Measurements from ENCODE around the gene GPD1.
"Not testable (repeated sequence)": the region's sequence is repeated elsewhere in the genome, so short reads cannot be mapped to it uniquely, and the experiment has no call there.

Gene GPD1

GRCh38 chr12:50119387-50119786, 15.6 kb downstream of the GPD1 start:
- Histone ChIP-seq H3K27ac (ENCODE audit: low read length) (no peak overlapping the region), H3K4me1 (ENCODE audit: insufficient read depth, low read length) (no peaks in the 10 kb centered on the region), H3K27me3 (ENCODE audit: insufficient read depth, low read length) (no peaks in the 10 kb centered on the region), H3K36me3 (ENCODE audit: insufficient read depth, low read depth, low read length) (peaks cover 10% of the 10 kb centered on the region; the same call in 1 of the 2 replicates), H3K4me3 (ENCODE audit: low read length) (no peak overlapping the region), H3K9ac (ENCODE audit: low read depth, low read length) (no peak overlapping the region), H3K9me3 (ENCODE audit: insufficient read depth, low read depth, low read length) (no peaks in the 10 kb centered on the region)

- peaks cover 10% of the 10 kb centered on the region; the same call in 1 of the 2 replicates for H3K36me3 ChIP-seq (ENCODE audit: insufficient read depth, low read depth, low read length)
- no peak overlapping the region for H3K27ac ChIP-seq (ENCODE audit: low read length)
- H3K4me1 ChIP-seq (ENCODE audit: insufficient read depth, low read length), result no peaks in the 10 kb centered on the region
- H3K4me3 ChIP-seq (ENCODE audit: low read length), result no peak overlapping the region
- H3K27me3 ChIP-seq (ENCODE audit: insufficient read depth, low read length), result no peaks in the 10 kb centered on the region
- H3K9me3 ChIP-seq (ENCODE audit: insufficient read depth, low read depth, low read length), result no peaks in the 10 kb centered on the region
- H3K9ac ChIP-seq (ENCODE audit: low read depth, low read length), result no peak overlapping the region
These were observed 16.7 kb downstream of the GPD1 start for GRCh38 chr12:50120521-50120920.

GRCh38 chr12:50120953-50121352, 17.1 kb downstream of the GPD1 start:
- H3K4me1 ChIP-seq (ENCODE audit: insufficient read depth, low read length), result no peaks in the 10 kb centered on the region
- no peak overlapping the region for H3K27ac ChIP-seq (ENCODE audit: low read length)
- no peak overlapping the region for H3K9ac ChIP-seq (ENCODE audit: low read depth, low read length)
- H3K27me3 ChIP-seq (ENCODE audit: insufficient read depth, low read length), result no peaks in the 10 kb centered on the region
- no peak overlapping the region for H3K4me3 ChIP-seq (ENCODE audit: low read length)
- peaks cover 10% of the 10 kb centered on the region; the same call in 1 of the 2 replicates for H3K36me3 ChIP-seq (ENCODE audit: insufficient read depth, low read depth, low read length)
- no peaks in the 10 kb centered on the region for H3K9me3 ChIP-seq (ENCODE audit: insufficient read depth, low read depth, low read length)

- Histone ChIP-seq H3K9me3 (ENCODE audit: insufficient read depth, low read depth, low read length) (no peaks in the 10 kb centered on the region), H3K4me1 (ENCODE audit: insufficient read depth, low read length) (no peaks in the 10 kb centered on the region), H3K27ac (ENCODE audit: low read length) (no peak overlapping the region), H3K4me3 (ENCODE audit: low read length) (no peak overlapping the region), H3K27me3 (ENCODE audit: insufficient read depth, low read length) (no peaks in the 10 kb centered on the region), H3K9ac (ENCODE audit: low read depth, low read length) (no peak overlapping the region), H3K36me3 (ENCODE audit: insufficient read depth, low read depth, low read length) (peaks cover 10% of the 10 kb centered on the region; the same call in 1 of the 2 replicates)
These were observed 17.8 kb downstream of the GPD1 start for GRCh38 chr12:50121641-50122040.

GRCh38 chr12:50123203-50123602, 19.4 kb downstream of the GPD1 start:
- Histone ChIP-seq H3K4me1 (ENCODE audit: insufficient read depth, low read length) (no peaks in the 10 kb centered on the region), H3K27ac (ENCODE audit: low read length) (no peak overlapping the region), H3K9ac (ENCODE audit: low read depth, low read length) (no peak overlapping the region), H3K4me3 (ENCODE audit: low read length) (no peak overlapping the region), H3K36me3 (ENCODE audit: insufficient read depth, low read depth, low read length) (peaks cover 10% of the 10 kb centered on the region; the same call in 1 of the 2 replicates), H3K9me3 (ENCODE audit: insufficient read depth, low read depth, low read length) (no peaks in the 10 kb centered on the region), H3K27me3 (ENCODE audit: insufficient read depth, low read length) (no peaks in the 10 kb centered on the region)

DNA sequence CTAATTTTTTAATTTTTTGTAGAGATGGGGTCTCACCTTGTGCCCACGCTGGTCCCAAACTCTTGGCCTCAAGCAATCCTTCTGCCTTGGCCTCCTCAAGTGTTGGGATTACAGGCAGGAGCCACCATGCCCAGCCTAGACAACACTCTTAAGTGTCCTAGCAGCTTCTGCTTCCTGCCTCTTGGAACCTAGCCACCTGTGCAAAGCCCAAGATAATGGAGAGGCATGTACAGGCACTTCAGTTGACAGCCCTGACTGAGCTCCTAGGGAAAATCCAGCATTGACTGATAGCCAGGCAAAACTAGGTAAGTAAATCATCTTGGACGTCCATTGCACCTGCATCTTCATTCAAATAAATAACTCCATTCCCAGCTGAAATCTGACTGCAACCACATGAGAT, 23.7 kb downstream of the GPD1 start:
- no peak overlapping the region for H3K27ac ChIP-seq (ENCODE audit: low read length)
- peaks cover 33% of the 10 kb centered on the region for H3K36me3 ChIP-seq (ENCODE audit: insufficient read depth, low read depth, low read length)
- no peaks in the 10 kb centered on the region for H3K4me1 ChIP-seq (ENCODE audit: insufficient read depth, low read length)
- no peaks in the 10 kb centered on the region for H3K9me3 ChIP-seq (ENCODE audit: insufficient read depth, low read depth, low read length)
- no peak overlapping the region for H3K4me3 ChIP-seq (ENCODE audit: low read length)
- no peaks in the 10 kb centered on the region for H3K27me3 ChIP-seq (ENCODE audit: insufficient read depth, low read length)
- H3K9ac ChIP-seq (ENCODE audit: low read depth, low read length), result no peak overlapping the region

DNA sequence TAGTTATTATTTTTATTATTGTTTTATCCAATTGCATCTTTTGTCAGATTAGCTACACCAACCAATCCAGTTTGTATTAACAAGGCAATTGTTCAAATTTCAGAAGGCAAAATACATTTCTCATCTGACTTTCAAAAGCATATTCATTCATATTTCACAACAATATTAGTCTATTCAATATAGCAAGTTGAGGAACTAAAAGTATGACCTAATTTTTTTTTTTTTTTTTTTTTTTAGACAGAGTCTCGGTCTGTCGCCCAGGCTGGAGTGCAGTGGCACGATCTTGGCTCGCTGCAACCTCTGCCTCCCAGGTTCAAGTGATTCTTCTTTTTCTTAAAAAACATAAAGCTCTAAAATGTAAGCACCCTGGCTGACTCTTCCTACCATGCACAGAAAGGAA, 25.5 kb downstream of the GPD1 start:
- no peak overlapping the region for H3K4me3 ChIP-seq (ENCODE audit: low read length)
- no peaks in the 10 kb centered on the region for H3K27me3 ChIP-seq (ENCODE audit: insufficient read depth, low read length)
- H3K4me1 ChIP-seq (ENCODE audit: insufficient read depth, low read length), result no peaks in the 10 kb centered on the region
- H3K27ac ChIP-seq (ENCODE audit: low read length), result no peak overlapping the region
- H3K36me3 ChIP-seq (ENCODE audit: insufficient read depth, low read depth, low read length), result peaks cover 51% of the 10 kb centered on the region
- H3K9ac ChIP-seq (ENCODE audit: low read depth, low read length), result no peak overlapping the region; the same call in 1 of the 2 replicates
- H3K9me3 ChIP-seq (ENCODE audit: insufficient read depth, low read depth, low read length), result no peaks in the 10 kb centered on the region

DNA sequence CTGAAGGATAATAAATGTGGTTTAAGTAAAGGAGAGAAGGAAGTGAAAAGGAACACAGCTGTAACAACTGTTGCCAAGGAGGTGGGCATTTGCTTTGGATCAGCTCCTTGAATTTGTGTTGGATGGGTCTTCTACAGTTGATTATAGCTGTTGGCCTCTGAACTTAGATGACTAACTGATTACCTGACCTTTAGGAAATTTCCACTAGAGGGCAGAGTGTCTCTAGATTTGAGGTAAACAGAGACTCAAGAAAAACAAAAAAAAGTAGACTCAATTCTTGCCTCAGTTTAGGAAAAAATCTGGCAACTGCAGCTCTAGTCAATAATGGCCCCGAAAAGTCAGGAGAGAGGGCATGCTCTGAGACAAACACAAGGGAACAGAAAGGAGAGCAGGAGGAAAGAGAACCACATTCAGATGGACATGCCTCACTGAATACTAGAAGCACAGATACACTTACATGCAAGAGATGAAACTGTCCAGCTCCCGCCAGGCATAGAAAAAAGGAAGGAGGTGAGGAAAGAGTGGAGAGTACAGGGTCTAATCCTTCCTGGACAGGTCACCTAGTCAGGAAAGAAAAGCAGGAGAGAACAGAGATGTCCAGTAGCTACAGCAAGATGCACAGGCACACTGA, 28.8 kb downstream of the GPD1 start:
- H3K36me3 ChIP-seq (ENCODE audit: insufficient read depth, low read depth, low read length), result peaks cover 82% of the 10 kb centered on the region

DNA sequence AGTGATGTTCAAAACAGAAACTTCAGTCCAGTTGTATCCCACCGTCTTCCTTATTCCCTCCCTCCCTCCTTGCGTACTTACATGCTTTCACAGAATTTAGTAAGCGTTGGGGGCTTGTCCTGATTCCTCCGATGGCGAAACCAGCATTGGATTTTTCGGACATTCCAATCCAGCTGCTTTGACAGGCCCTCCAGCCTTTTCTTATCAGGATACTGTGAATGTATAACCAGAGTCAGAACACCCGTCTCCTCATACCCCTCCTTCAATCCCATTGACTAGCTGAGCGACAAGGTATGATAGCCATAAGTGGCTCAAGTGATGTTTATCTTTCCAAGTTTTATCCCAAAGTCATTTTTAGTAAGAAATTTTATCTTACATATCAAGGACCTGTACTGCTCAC, 39.2 kb downstream of the GPD1 start:
- Histone ChIP-seq H3K9ac (ENCODE audit: low read depth, low read length) (no peak overlapping the region), H3K4me1 (ENCODE audit: insufficient read depth, low read length) (no peaks in the 10 kb centered on the region), H3K27ac (ENCODE audit: low read length) (no peak overlapping the region), H3K36me3 (ENCODE audit: insufficient read depth, low read depth, low read length) (peaks cover 51% of the 10 kb centered on the region), H3K27me3 (ENCODE audit: insufficient read depth, low read length) (no peaks in the 10 kb centered on the region), H3K9me3 (ENCODE audit: insufficient read depth, low read depth, low read length) (no peaks in the 10 kb centered on the region), H3K4me3 (ENCODE audit: low read length) (no peak overlapping the region)

More for the DNA sequence above, 28.8 kb downstream of the GPD1 start:
- H3K9ac ChIP-seq (ENCODE audit: low read depth, low read length), result no peak overlapping the region
- H3K27me3 ChIP-seq (ENCODE audit: insufficient read depth, low read length), result no peaks in the 10 kb centered on the region
- no peaks in the 10 kb centered on the region for H3K9me3 ChIP-seq (ENCODE audit: insufficient read depth, low read depth, low read length)
- H3K4me1 ChIP-seq (ENCODE audit: insufficient read depth, low read length), result no peaks in the 10 kb centered on the region
- H3K27ac ChIP-seq (ENCODE audit: low read length), result no peak overlapping the region
- no peak overlapping the region for H3K4me3 ChIP-seq (ENCODE audit: low read length)

DNA sequence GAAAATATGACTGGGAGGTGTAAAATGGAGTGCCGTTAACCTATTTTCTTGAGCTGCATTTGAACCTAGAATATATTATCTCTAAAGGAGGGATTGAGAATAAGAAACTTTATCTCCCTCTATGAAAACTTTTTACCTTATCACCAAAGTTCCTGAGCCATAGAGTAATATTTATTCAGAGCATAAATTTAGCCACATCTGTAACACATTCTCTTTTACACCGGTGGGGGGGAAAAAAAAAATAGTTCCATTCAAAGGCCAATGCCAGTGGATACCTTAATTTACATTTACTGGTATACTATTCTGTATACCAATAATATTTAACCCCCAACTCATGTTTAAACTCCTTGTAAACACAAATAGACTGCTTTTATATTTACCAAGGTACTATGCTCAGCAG, 41.6 kb downstream of the GPD1 start:
- no peaks in the 10 kb centered on the region for H3K4me1 ChIP-seq (ENCODE audit: insufficient read depth, low read length)
- no peak overlapping the region for H3K27ac ChIP-seq (ENCODE audit: low read length)
- no peak overlapping the region for H3K9ac ChIP-seq (ENCODE audit: low read depth, low read length)
- peaks cover 30% of the 10 kb centered on the region for H3K36me3 ChIP-seq (ENCODE audit: insufficient read depth, low read depth, low read length)
- H3K9me3 ChIP-seq (ENCODE audit: insufficient read depth, low read depth, low read length), result no peaks in the 10 kb centered on the region
- no peak overlapping the region for H3K4me3 ChIP-seq (ENCODE audit: low read length)
- H3K27me3 ChIP-seq (ENCODE audit: insufficient read depth, low read length), result no peaks in the 10 kb centered on the region

DNA sequence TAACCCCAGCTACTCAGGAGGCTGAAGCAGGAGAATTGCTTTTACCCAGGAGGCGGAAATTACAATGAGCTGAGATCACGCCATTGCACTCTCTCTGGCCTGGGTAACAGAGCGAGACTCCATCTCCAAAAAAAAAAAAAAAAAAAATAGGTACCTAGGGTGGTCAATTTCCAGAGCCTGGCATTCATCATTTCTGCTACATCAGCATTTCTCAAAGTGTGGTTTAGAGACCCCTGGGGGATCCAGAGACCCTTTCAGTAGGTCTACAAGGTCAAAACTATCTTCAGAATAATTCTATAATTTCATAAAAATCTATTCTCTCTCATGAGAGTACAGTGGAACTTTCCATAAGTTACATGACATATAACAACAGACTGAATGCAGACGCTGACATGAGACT, 43.5 kb downstream of the GPD1 start:
- H3K9ac ChIP-seq (ENCODE audit: low read depth, low read length), result no peak overlapping the region
- H3K4me3 ChIP-seq (ENCODE audit: low read length), result no peak overlapping the region
- H3K27me3 ChIP-seq (ENCODE audit: insufficient read depth, low read length), result no peaks in the 10 kb centered on the region
- peaks cover 12% of the 10 kb centered on the region for H3K36me3 ChIP-seq (ENCODE audit: insufficient read depth, low read depth, low read length)
- no peaks in the 10 kb centered on the region for H3K9me3 ChIP-seq (ENCODE audit: insufficient read depth, low read depth, low read length)
- H3K4me1 ChIP-seq (ENCODE audit: insufficient read depth, low read length), result no peaks in the 10 kb centered on the region
- no peak overlapping the region for H3K27ac ChIP-seq (ENCODE audit: low read length)

DNA sequence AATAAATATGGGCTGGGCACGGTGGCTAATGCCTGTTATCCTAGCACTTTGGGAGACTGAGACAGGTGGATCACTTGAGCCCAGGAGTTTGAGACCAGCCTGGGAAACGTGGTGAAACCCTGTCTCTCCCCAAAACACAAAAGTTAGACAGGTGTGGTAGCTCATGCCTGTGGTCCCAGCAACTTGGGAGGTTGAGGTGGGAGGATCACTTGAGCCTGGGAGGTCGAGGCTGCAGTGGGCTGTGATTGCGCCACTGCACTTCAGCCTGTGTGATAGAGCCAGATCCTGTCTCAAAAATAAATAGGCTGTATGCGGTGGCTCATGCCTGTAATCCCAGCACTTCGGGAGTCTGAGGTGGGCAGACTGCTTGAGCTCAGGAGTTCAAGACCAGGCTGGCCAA, 44.2 kb downstream of the GPD1 start:
- H3K27me3 ChIP-seq (ENCODE audit: insufficient read depth, low read length); H3K9ac ChIP-seq (ENCODE audit: low read depth, low read length); H3K4me3 ChIP-seq (ENCODE audit: low read length); H3K27ac ChIP-seq (ENCODE audit: low read length); H3K4me1 ChIP-seq (ENCODE audit: insufficient read depth, low read length); H3K9me3 ChIP-seq (ENCODE audit: insufficient read depth, low read depth, low read length); H3K36me3 ChIP-seq (ENCODE audit: insufficient read depth, low read depth, low read length): not testable (repeated sequence)

All from iPS-20b (cell line).